OCI-LY1 (cell line): ENCODE results near the gene PUM2.

Experiments used
- H2AFZ ChIP-seq: fragments of 200-600 bp; sonication (generic), shearing (Covaris generic); 2 replicates; pipeline ENCODE4 v1.6.0; 2014; ENCODE audit warnings: antibody characterized with exemption, mild to moderate bottlenecking, low read length
- H3F3A ChIP-seq: fragments of 200-600 bp; sonication (generic), shearing (Covaris generic); 2 replicates; pipeline ENCODE4 v1.6.0; 2014; ENCODE audit warnings: mild to moderate bottlenecking, antibody characterized with exemption, low read length, moderate library complexity; ENCODE audit not compliant: insufficient read depth
- H3K27ac ChIP-seq: fragments of 200-600 bp; sonication (generic); 2 replicates; pipeline ENCODE4 v1.5.1; 2014; ENCODE audit warnings: low read length, mixed run types, mild to moderate bottlenecking, low read depth; ENCODE audit not compliant: poor library complexity, severe bottlenecking
- H3K27me3 ChIP-seq: fragments of 200-600 bp; sonication (generic); 2 replicates; pipeline ENCODE4 v1.6.0; 2014; ENCODE audit warnings: antibody characterized with exemption, mild to moderate bottlenecking, low read length, moderate library complexity; ENCODE audit not compliant: insufficient read depth
- H3K36me3 ChIP-seq: fragments of 200-600 bp; sonication (generic); 2 replicates; pipeline ENCODE4 v1.6.1; 2014; ENCODE audit warnings: mild to moderate bottlenecking, antibody characterized with exemption, low read length, moderate library complexity, mixed read lengths; ENCODE audit not compliant: insufficient read depth
- H3K4me1 ChIP-seq: fragments of 200-600 bp; sonication (generic); 2 replicates; pipeline ENCODE4 v1.5.1; 2014; ENCODE audit warnings: mild to moderate bottlenecking, low read length, moderate library complexity; ENCODE audit not compliant: insufficient read depth, severe bottlenecking
- H3K4me2 ChIP-seq: fragments of 200-600 bp; sonication (generic), shearing (Covaris generic); 2 replicates; pipeline ENCODE4 v1.6.1; 2014; ENCODE audit warnings: low read length
- H3K4me3 ChIP-seq: fragments of 200-600 bp; sonication (generic); 2 replicates; pipeline ENCODE4 v1.5.1; 2014; ENCODE audit warnings: low read length, low read depth, mild to moderate bottlenecking, mixed read lengths; ENCODE audit not compliant: poor library complexity, severe bottlenecking
- H3K79me2 ChIP-seq: fragments of 200-600 bp; shearing (Covaris generic); 2 replicates; pipeline ENCODE4 v1.6.1; 2016; ENCODE audit warnings: mixed run types, low read length, mixed read lengths; ENCODE audit not compliant: insufficient read depth
- H3K9ac ChIP-seq: fragments of 200-600 bp; sonication (generic), shearing (Covaris generic); 2 replicates; pipeline ENCODE4 v1.6.1; 2014; ENCODE audit warnings: mild to moderate bottlenecking, low read length, mixed read lengths
- H3K9me2 ChIP-seq: fragments of 200-600 bp; sonication (generic), shearing (Covaris generic); 2 replicates; pipeline ENCODE4 v1.6.1; 2014; ENCODE audit warnings: low read depth, mild to moderate bottlenecking, low read length, mixed read lengths
- H3K9me3 ChIP-seq: fragments of 200-600 bp; shearing (Covaris generic); 2 replicates; pipeline ENCODE4 v1.6.1; 2014; ENCODE audit warnings: low read length, mixed read lengths
- H4K20me1 ChIP-seq: fragments of 200-600 bp; sonication (generic), shearing (Covaris generic); 2 replicates; pipeline ENCODE4 v1.6.0; 2016; ENCODE audit warnings: mild to moderate bottlenecking, low read length; ENCODE audit not compliant: insufficient read depth
- EZH2 ChIP-seq: fragments of 200-600 bp; sonication (generic), shearing (Covaris generic); IDR thresholded peaks from 2 replicates; pipeline ENCODE4 v1.8.0; 2017; ENCODE audit warnings: borderline replicate concordance, mixed run types, mild to moderate bottlenecking, antibody characterized with exemption, low read length, moderate library complexity, mixed read lengths
- TF ChIP-seq, protein P1 (sequence below): fragments of 200-600 bp; sonication (generic), shearing (Covaris generic); IDR thresholded peaks from 2 replicates; pipeline ENCODE4 v1.5.1; 2017; ENCODE audit warnings: mild to moderate bottlenecking, antibody characterized with exemption, low read length, moderate library complexity, mixed read lengths

The PUM2 gene

DNA sequence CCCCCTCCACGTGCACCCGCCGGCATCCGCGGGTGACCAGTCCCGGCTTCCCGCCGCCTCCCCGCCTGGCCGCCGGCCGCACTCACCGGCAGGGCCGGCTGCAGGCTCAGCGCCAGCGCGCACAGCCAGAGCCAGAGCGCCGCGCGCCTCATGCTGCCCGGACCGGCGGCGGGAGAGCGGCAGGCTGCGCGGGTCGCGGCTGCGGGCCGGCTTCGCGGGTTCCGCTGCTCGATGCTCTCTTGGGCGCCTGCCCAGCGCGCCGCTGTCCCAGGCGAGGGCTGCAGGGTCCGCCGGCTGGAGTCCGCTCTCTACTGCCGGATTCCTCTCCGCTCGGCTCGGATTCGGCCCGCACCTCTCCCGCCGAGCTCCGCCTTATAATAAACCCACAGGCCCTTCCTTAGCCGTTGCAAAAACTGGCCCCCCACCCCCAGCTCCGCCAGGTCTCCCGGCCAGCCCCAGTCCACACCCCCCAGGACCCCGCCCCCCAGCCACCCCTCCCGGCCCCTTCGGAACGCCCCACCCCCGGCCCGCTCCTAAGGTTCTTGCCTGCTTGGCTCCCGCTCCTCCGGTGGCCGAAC lies 125.8 kb downstream of the PUM2 start, which contains the start of gene SDC1:
Gene SDC1 (minus strand): TSS at position 415 of the 578 bp plus-strand sequence. CDS start 263 bp downstream, at position 152.
- Histone ChIP-seq H3K27me3 (peaks cover 15% of the 10 kb centered on the region; the same call in 1 of the 2 replicates), H3F3A (no peaks in the 10 kb centered on the region), H3K4me3 (peak within 1 kb of the TSS; percentile 45), H2AFZ (no peak within 1 kb of the TSS), H3K79me2 (no peaks in the 10 kb centered on the region), H3K27ac (no peak within 1 kb of the TSS), H3K9me2 (no peaks in the 10 kb centered on the region), H3K36me3 (no peaks in the 10 kb centered on the region), H3K9me3 (no peaks in the 10 kb centered on the region), H3K9ac (no peak within 1 kb of the TSS), H3K4me2 (peak within 1 kb of the TSS; percentile 55), H4K20me1 (no peaks in the 10 kb centered on the region), H3K4me1 (no peaks in the 10 kb centered on the region)
- no peak for TF ChIP-seq EZH2
- TF ChIP-seq, protein P1, sequence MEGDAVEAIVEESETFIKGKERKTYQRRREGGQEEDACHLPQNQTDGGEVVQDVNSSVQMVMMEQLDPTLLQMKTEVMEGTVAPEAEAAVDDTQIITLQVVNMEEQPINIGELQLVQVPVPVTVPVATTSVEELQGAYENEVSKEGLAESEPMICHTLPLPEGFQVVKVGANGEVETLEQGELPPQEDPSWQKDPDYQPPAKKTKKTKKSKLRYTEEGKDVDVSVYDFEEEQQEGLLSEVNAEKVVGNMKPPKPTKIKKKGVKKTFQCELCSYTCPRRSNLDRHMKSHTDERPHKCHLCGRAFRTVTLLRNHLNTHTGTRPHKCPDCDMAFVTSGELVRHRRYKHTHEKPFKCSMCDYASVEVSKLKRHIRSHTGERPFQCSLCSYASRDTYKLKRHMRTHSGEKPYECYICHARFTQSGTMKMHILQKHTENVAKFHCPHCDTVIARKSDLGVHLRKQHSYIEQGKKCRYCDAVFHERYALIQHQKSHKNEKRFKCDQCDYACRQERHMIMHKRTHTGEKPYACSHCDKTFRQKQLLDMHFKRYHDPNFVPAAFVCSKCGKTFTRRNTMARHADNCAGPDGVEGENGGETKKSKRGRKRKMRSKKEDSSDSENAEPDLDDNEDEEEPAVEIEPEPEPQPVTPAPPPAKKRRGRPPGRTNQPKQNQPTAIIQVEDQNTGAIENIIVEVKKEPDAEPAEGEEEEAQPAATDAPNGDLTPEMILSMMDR = no peak

DNA sequence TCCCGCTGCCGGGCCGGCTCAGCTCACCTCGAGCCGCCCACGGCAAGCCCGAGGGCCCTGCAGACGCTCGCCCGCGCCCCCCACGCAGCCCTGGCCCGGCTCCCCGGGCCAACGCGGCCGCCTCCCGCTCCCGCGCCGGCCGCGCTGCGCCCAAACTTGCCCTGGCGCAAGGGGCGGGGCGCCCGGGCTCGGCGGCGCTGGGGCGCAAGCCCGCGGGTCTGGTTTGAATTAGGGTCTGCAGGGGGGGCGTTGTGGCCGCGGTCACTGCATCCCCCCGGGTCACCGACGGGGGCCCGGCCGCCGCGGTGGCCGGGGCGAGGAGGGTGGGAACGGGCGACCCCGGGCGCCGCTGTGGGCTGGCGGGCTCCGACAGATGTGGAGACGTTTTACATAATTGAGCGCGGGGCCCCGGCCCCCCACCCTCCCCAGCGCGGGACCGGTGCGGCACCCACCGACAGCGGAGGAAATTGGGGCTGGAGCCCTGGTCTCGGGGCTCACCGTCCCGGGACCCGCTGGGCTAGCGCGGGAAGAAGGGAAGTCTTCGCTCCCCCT lies 126.4 kb downstream of the PUM2 start:
- H3K79me2 ChIP-seq = no peaks in the 10 kb centered on the region
- H3K9me3 ChIP-seq = no peaks in the 10 kb centered on the region
- H2AFZ ChIP-seq = no peak overlapping the region
- no peaks in the 10 kb centered on the region for H3K36me3 ChIP-seq
- peak overlapping the region; percentile 45 for H3K4me3 ChIP-seq
- no peak for TF ChIP-seq EZH2
- TF ChIP-seq, protein P1 = no peak
- no peak overlapping the region for H3K9ac ChIP-seq
- peak overlapping the region; percentile 55 for H3K4me2 ChIP-seq
- no peaks in the 10 kb centered on the region for H4K20me1 ChIP-seq
- peaks cover 15% of the 10 kb centered on the region; the same call in 1 of the 2 replicates for H3K27me3 ChIP-seq
- no peaks in the 10 kb centered on the region for H3K9me2 ChIP-seq
- no peak overlapping the region for H3K27ac ChIP-seq
- no peaks in the 10 kb centered on the region for H3F3A ChIP-seq
- H3K4me1 ChIP-seq = no peaks in the 10 kb centered on the region

DNA sequence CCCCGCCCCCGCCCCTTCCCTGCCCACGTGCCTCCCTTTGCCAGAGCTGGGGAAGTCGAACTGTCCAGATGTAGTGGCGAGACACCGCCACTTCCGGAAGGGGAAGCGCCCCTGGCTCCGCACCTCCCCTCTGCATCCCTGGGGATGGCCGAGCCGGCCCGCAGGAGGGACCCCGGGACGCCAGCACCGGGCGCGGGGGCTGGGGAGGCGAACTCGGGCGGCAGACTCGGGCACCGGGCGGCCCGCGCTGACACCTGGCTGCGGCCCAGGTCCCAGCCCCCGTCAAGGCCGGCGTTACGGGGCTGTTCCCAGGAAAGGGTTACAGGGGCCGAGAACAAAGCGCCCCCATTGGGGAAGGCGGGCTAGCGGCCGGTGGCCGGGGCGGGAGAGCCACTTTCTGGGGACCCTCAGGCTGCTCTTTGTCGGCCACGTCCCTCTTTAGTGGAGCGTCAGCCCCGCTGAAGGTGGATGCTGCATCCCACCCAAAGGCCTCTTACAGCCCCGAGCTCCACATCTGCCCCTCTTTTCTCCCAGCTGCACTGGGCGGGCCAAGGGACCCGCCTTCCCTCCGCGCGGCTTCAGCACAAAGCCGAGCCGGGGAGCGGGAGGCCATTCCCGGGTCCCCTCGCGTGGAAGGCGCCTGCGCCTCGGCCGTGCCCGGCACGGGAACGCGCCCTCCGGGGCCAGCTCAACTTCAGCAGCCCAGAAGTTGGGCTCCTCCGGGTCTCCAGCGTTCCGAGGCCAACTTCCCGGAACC lies 127.1 kb downstream of the PUM2 start:
- no peaks in the 10 kb centered on the region for H3K9me3 ChIP-seq
- H4K20me1 ChIP-seq = no peaks in the 10 kb centered on the region
- peak overlapping the region; percentile 55; the same call in 1 of the 2 replicates for H3K4me2 ChIP-seq
- no peaks in the 10 kb centered on the region for H3K36me3 ChIP-seq
- no peaks in the 10 kb centered on the region for H3F3A ChIP-seq
- H3K27me3 ChIP-seq = peaks cover 15% of the 10 kb centered on the region; the same call in 1 of the 2 replicates
- H3K9ac ChIP-seq = no peak overlapping the region
- no peaks in the 10 kb centered on the region for H3K4me1 ChIP-seq
- no peak overlapping the region for H3K27ac ChIP-seq
- H3K9me2 ChIP-seq = no peaks in the 10 kb centered on the region
- TF ChIP-seq, protein P1 = no peak
- TF ChIP-seq EZH2 = no peak
- H3K79me2 ChIP-seq = no peaks in the 10 kb centered on the region
- H2AFZ ChIP-seq = no peak overlapping the region
- H3K4me3 ChIP-seq = peak overlapping the region; percentile 45
